GM21717 (cell line): ENCODE data around the gene FAM25C.
A peak's percentile ranks its signal among the peaks of the same experiment; 100 is the strongest.
"Not testable (repeated sequence)": the region's sequence is repeated elsewhere in the genome, so short reads cannot be mapped to it uniquely, and the experiment has no call there.

Source experiments
- ATAC-seq: cut with Tn5 transposase; IDR thresholded peaks from one replicate; pipeline ENCODE4 v1.9.1; 2021; ENCODE audit warnings: mild to moderate bottlenecking, moderate library complexity; ENCODE audit not compliant: unreplicated experiment

The FAM25C gene

DNA sequence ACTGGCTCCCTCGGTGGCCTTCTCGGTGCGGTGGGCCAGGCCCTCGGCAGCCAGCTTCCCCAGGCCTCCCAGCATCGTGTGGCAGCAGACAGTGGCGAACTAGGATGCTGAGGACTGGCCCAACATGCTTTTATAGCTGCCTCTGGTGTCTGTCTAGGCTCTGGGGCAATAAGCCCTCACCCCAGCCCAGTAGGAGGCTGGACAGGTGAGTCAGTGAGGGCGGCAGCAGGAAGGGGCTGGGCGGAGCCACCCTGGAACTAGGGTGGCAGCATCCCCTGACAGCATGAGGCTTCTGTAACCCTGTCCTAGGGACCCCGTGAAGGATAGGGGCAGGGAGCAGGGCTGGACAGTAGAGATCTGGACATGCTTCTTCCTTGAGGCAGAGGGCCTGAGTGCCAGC lies at the start of gene FAM25C:
TSS of gene FAM25C (minus strand) at position 101 of the 400 bp plus-strand sequence. CDS start at position 75, 26 bp downstream.
- ATAC-seq = not testable (repeated sequence)

DNA sequence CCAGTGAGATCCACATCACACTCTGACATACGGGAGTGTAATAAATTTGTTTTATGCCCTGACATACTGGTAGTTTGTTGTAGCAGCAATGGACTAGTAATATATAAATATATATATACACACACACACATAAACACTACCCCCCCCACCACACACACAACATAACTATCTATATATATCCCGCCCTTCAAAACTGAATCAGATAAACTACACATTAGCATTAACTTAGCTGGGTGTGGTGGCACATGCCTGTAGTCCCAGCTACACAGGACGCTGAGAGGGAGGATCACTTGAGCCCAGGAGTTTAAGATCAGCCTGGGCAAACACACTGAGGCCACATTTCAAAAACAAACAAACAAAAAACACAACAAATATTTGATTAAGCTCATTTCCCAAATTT lies 45.0 kb upstream of the FAM25C start:
- ATAC-seq = not testable (repeated sequence)

DNA sequence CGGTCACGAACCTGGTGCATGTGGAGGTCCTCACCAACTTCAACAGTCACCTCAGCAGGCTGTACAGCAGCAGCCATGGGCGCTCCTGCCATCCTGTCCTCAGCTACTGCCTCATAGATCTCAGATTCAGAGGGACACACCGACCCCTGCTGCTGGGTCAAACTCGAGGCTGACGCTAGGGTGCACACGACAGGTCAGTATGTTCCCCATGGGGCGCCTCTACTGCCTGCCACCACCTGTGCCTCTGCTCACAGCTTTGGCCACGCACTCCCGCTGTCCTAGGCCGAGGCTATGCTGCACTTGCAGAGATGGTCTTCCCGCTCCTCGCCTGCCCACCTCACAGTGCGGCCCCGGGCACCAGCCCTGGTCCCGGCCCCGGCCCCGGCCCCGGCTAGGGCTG lies 31.8 kb upstream of the FAM25C start:
- not testable (repeated sequence) for ATAC-seq

DNA sequence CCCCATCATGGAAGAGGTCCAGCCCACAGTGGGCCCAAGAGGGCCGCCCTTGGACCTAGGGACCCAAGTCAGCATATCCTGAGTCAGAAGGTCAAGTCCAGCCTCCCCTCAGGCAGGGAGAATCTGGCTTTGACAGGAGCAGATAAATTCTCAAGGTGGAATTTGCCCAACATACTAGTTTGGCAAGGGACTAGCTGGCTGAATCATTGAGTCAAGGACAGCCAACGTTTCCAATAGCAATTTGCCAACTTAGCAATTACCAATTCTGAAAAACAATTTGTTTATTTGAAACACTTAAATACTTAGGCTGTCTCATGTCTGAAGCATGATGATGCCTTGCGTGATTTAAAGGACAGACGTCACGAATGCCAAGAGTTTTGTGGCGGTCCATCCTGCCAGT lies 2.7 kb upstream of the FAM25C start:
- not testable (repeated sequence) for ATAC-seq

DNA sequence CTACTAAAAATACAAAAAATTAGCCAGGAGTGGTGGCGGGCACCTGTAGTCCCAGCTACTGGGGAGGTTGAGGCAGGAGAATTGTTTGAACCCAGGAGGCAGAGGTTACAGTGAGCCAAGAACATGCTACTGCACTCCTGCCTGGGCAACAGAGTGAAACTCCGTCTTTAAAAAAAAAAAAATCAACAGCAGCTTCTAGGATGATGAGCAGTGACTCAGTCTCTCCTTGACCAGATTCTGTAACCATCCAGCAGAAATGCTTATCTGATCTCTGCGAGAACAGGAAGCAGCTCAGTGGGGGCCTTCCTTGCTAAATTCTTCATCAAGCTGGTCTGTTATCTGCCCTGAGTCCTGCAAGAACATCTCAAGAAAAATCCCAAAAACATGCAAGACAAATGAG lies 5.5 kb downstream of the FAM25C start:
- ATAC-seq = not testable (repeated sequence)

DNA sequence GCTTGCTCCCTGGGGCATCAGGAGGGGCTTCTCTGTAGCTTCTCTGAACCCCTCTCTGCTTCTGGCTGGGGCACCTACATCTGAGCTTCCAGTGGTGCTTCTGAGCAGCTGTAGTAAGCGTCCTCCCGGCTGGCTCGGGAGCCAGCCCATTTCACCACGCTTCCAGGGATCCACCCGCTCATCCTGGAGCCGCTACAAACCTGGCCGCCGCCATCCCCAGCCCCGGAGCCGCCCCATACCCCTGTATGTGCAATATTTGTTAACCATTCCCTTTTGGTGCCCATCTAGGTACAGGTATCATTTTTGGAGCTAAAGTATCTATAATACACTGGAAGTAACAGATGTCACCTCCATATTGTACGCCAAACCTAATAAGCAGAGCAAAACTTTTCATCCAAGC lies 7.0 kb downstream of the FAM25C start:
- ATAC-seq = not testable (repeated sequence)

DNA sequence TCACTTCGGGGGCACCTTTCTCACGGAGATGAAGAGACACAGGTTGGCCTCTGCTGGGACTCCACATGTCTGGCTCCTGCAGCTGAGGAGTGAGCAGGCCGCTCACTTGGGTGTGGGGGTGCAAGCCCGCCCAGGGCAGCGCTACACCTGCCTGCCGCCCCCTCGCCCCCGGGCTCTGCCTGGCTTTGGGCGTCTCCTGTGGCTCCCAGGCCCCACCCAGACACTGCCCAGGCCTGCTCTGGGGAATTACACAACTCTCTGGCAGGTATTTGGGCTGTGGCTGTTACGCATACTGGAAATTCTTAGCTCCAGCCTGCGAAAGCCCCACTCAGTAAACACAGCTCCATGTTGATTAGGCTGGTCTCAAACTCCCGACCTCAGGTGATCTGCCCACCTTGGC lies 7.9 kb downstream of the FAM25C start:
- not testable (repeated sequence) for ATAC-seq

DNA sequence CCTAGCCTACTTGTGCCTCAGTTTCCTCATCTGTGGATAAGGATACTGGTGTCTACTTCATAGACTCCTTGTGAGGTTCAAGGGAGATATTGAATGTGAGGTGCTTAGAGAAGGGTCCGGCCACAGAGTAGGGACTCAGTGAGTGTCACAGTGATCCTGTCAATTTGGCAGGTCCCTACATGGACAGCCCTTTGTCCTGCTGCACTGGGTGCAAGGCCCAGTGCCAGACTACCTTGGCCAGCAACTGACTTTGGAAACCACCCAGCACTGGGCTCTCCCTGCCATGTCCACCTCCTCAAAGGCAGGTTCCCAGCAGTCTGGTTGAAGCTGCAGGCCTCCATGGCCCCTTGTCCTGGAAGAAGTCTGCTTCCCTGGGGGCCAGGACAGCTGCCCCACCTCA lies 9.5 kb downstream of the FAM25C start:
- not testable (repeated sequence) for ATAC-seq

DNA sequence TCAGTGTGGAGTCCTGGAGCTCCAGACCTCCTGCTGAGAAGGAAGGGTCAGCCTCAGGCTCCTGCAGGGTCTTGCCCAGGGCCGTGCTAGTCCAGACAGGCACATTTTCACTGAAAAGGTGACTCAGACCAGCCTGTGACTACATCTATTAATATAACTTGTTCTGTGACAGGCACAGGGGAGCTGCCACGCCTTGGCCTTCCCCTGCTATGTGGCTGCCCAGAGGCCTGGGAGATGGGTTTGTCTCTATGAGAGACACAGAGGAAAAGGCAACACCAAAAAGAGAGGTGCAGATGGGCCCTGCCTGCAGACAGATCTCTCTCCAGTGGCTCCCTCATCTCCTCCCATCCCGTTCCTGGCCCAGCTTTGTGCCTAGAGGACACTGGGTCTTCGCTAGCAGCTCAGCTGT lies 10.0 kb downstream of the FAM25C start:
- ATAC-seq = not testable (repeated sequence)

DNA sequence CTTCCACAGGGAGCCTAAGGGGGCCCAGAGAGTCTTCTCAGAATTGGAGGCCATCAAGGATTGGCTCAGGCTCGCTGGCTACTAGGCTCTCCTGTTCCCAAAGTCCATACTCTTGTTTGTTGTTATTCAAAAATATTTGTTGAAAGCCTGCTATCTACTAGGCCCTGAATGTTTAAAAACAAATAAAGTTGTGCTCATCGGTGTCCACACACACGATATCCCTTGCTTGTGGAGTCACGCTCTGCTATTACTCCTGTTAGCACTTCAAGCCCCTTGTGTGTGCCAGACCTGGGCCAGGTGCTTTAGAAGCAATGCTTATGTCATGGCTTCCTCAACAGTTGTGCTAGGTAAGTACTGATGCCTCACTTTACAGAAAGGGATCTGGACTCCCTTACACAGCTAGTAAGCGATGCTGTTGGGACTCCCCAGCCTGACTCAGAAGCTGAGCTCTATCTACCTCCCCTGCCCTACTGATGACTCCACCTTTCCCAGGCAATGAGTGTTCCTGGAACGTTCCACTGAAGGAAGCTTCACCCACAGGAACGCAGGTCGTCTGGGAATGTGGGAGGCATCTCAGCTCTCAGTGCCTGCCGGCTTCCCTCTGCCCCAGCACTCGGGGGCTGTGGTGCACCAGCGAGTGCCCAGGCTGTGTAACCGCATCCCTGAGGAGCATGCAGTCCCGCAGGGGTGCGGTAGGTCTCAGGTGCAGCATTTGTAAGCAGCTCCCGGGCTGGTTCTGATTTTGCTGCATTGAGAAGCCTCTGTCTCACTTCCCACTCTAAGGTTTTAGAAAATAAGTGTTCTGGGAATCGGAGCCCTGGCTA lies 10.7 kb downstream of the FAM25C start:
- not testable (repeated sequence) for ATAC-seq

DNA sequence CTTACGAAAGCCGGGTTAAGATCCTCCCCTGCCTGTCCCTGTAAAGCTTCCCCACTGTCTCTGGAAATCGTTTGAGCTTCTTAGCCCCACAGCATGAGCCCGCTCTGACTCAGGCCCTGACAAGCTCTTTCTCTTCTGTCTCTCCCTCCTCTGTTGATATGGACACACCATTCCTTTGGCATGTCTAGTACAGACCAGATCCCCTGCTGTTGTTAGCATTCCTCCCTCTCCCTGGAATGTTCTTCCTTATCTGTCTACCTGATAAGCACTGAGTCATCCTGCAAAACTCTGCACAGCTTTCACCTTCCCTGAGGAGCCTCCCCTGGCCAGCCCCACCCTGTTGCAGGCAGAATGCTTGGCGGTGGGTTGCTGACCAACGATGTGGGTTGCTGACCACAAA lies 11.6 kb downstream of the FAM25C start:
- not testable (repeated sequence) for ATAC-seq

DNA sequence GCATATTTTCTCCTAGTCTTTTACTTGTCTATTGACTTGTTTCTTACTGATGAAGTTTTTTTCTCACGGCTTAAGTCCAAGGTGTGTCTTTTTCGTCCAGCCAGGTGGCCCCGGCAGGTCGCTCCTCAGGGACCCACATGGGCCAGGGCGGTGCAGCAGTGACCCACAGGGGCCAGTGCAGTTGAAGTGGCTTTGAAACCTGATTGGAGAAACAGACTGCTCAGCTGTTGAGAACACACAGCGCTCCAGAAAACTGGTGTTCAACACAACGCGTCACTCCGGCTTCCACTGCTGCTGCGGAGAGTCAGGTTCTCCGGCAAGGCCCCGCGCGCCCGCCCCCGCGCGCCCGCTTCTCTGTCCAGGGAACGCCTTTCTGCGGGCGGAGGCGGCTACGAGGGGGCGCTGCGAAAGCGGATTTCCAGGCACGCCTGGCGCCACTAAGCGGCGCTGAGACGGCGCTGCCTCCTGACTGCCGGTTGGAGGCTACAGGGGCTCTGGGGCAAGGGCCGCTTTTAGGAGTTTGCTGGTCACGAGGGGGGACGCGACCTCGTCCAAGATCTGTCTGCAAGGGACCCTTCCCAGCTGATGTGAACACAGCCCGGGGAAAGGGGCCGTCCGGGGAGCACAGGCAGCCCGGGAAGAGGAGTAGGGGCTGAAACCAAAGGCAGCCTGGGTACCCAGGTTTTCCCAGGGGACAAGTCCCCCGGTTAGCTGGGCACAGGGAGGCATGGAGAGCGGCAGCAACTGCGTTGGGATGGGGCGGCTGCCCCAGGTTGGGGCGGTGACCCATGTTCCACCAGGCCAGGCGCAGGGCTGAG lies 13.0 kb downstream of the FAM25C start:
- ATAC-seq = not testable (repeated sequence)

DNA sequence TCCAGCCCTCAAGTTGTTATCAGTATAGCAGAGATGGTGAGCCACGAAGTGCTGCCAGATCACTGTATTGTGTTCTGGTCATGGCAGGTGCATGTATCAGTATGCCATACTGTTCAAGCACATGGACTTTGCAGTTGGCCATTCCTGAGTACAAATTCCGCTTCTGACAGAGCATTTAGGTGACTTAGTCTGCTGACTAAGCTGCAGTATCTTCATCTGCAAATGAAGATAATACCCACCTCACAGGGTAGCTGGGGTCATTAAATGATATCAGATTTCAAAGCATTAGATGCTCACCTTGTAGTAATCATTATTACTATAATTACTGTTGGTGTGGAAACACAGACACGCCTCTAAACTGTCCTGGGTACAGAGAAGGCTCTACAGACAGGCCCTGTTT lies 24.2 kb downstream of the FAM25C start:
- not testable (repeated sequence) for ATAC-seq

DNA sequence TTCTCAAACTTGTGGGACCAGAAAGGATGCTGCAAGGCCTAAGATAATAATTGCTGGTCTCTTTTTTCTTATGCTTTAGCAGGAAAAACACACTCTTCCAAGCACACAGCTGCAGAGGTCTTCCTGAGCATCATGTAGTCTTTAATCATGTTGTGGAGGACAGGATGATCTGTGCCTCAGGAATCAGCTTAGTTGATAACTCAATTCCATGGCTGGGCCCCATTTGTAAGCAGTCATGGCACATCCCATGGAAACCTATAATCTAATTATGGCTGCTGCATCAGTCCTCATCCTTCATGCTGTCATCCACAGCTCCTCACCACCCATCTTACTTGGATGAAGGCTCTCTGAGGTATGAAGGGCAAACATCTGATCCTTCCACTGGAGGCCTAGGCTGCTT lies 26.5 kb downstream of the FAM25C start:
- not testable (repeated sequence) for ATAC-seq

DNA sequence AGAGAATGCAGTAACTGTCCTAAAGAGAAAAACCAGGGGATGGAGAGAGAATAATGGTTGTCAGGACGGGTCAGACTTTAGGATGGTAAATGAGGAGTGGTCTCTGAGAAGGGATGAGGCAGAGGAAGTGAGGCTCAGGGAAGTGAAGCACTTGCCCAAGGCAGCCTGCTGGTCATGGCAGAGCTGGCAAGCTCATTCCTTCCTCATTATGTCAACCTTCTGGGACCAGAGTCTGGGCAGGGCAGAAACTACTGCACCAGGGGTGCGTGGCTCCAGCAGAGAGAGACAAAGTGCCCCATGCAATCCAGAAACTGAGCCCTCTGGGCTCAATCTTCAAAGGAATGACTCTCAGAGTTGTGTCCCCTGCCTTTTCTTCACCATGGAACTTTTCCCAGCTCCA lies 27.5 kb downstream of the FAM25C start:
- not testable (repeated sequence) for ATAC-seq

DNA sequence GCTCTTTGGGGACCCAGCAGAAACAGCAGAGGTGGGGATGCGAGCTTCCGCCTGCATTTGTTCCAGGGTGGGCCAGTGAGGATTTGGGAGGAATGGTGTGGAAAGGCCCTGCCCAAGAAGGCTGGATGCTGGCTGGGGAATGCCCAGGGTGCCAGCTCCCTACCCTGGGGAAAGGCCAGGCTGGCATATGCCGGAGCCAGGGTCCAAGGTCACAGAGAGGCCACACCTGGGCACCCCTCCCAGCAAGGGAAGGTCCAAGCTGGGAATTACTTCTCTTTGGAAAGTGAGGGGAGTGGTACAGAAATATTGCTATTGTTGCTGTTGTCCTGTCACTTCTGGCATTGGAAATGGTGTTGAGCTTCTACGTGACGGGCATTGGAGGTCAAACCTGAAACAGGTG lies 28.0 kb downstream of the FAM25C start:
- ATAC-seq = not testable (repeated sequence)

DNA sequence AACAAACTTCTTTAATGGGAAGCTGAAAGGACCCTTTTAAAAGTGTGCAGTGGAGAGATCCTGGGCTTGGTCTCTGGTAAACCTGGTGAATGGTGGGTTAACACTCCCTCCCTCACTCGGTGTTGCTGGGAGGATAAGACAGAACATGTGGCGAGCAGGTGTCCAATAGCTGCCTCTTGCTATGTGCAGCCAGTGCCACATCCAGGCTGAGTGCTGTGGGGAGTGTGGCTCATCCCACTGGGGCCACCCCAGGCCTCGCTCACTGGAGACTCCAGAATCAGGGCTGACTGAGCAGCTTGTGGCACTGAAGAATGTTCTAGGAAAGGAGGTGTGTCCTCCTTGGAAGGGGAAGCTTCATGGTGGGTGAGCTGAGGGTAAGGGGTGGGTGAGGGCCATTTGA lies 29.5 kb downstream of the FAM25C start:
- not testable (repeated sequence) for ATAC-seq

DNA sequence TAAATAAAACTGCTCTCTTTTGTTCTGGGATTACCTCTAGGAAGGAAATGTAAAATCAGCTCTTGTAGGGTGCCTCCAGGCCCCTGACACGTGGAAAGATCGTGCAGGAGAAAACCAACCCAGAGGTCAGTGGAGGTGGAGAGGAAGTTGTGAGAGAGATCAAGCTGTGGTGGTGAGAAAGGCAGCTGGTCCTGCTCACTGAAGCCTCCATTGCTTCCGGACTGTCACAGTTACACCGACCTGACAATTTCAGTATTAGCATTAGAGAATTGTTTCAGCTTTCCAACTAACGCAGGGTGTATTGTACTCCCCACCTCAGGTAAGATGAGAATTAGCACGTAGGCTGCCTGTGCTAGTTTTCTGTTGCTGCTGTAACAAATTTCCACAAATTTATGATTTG lies 30.6 kb downstream of the FAM25C start:
- ATAC-seq = peak; percentile 68

DNA sequence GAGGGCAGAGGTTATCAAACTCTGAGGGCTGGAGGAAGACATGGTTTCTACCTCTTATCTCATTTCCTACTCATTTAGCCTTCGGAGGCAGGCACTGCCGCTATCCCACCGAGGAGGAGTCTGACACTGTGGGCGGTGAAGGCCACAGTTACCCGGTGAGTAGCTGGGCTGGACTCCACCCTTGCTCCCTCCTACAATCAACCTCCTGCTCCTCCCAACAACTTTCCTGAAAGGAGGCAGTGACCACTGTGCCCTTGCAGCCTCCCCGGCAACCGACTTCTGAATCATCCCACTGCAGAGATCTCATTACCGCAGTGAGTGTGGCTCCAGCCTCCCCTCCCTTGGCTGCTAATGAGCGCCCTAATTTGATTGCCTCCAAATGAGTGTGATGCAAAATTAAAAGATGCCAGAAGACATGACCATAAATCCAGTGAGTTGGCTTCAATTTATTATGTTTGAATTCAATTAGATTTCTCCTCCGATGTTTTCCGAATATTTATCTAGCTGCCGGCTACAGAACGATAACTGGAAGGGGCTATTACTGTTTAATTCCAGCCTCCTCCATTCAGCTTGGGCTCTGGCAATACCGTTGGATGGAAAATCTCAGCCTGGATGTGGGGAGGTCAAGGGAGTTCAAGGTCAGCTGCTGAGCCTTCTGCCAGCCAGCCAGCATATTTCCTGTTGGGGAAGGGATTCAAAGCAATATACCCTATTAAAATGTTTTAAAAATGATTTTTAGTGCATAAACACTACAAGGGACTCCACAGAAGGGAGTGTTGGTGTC lies 35.1 kb downstream of the FAM25C start:
- ATAC-seq = not testable (repeated sequence)

DNA sequence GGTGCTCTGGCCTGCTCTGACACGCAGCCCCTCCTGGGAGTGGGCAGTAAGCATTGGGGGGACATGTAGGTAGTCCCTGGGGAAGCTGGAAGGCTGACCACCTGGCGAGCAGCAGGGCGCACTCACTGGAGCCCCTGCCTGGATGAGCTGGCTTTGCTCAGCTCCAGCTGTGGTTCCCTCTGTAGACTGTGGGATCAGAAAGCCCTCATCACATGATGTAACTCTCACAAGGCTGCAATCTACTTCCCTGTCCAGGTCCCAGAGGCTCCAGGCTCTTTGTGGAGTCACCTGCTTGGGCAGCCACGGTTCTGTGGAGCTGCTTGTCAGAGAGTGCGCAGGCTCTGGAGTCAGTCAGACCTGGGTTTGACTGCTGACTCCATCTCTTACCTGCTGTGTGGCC lies 36.8 kb downstream of the FAM25C start:
- ATAC-seq = not testable (repeated sequence)

DNA sequence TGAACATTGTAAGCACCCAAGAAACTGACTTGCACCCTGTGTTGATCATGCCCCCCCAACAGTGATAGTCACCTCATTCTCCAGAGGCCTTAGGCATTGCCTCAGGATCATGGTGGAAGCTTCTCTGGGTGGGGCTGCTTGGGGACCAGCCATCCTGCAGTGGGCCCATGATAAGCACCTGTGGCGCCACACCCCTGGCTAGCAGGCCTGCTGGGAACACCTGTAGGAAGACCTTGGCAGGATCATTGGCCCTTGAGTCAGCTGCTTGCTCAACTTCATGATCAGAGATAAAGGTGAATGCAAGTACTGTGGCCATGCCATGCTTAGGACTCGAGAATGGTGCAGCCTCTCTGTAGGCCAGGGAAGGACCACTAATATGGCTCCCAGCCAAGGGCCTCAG lies 38.9 kb downstream of the FAM25C start:
- not testable (repeated sequence) for ATAC-seq
